NCI-H2029 treated with DMSO at 0.1 percent for 48 hours (cell line): Measurements from ENCODE around the gene KIFAP3.
"Not testable (repeated sequence)": the region's sequence is repeated elsewhere in the genome, so short reads cannot be mapped to it uniquely, and the experiment has no call there.

ENCODE experiments used
- DNase-seq: peaks from one replicate; lab custom pipeline; 2025; lab: John Stamatoyannopoulos, UW

Gene KIFAP3

DNA sequence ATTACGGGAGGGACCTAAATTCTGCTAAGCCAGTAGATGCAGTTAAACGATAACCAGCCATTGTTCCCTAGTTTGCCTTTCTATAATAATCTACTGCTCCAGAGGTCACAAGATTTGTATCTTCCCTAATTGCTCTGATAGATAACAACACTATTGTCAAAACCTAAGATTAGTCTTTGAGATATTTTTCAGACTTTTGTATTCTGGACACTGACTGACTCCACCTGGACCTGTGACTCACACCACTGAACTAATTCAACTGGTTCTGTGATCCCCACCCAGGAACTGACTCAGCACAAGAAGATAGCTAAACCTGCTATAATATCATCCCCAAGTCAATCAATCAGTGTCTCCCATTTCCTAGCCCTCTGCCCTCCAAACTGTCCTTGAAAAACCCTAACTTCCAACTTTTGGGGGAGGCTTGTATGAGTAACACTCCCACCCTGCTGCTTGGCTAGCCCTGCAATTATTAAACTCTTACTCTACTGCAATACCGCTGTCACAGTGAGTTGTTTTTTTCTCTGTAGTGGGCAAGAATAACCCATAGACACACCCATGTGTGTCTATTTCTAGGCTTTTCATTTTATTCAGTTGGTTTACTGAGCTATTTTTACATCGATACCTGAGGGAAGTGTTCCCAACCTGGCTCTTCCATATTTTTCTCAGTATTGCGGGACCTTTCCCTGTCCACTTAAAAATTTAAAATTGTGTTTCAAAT lies 11.2 kb downstream of the KIFAP3 start:
- DNase-seq = no peak

GRCh38 chr1:170061676-170062075 lies 12.8 kb downstream of the KIFAP3 start:
- DNase-seq = not testable (repeated sequence)

- DNase-seq = not testable (repeated sequence)
These were observed 14.4 kb downstream of the KIFAP3 start for GRCh38 chr1:170060015-170060520.

GRCh38 chr1:170049176-170049800 lies 25.2 kb downstream of the KIFAP3 start:
- DNase-seq = no peak

DNA sequence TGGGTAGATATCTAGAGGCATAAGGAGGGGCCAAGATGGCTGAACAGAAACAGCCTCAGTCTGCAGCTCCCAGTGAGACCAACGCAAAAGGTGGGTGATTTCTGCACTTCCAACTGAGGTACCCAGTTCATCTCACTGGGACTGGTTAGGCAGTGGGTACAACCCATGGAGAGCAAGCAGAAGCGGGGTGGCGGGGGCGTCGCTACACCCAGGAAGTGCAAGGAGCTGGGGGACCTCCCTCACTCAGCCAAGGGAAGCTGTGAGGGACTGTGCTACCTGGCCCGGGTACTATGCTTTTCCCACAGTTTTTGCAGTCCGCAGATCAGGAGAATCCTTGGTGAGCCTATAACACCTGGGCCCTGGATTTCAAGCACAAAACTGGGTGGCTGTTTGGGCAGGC lies 26.0 kb downstream of the KIFAP3 start:
- DNase-seq = no peak

GRCh38 chr1:170044187-170044586 lies 30.3 kb downstream of the KIFAP3 start:
- DNase-seq = no peak

DNA sequence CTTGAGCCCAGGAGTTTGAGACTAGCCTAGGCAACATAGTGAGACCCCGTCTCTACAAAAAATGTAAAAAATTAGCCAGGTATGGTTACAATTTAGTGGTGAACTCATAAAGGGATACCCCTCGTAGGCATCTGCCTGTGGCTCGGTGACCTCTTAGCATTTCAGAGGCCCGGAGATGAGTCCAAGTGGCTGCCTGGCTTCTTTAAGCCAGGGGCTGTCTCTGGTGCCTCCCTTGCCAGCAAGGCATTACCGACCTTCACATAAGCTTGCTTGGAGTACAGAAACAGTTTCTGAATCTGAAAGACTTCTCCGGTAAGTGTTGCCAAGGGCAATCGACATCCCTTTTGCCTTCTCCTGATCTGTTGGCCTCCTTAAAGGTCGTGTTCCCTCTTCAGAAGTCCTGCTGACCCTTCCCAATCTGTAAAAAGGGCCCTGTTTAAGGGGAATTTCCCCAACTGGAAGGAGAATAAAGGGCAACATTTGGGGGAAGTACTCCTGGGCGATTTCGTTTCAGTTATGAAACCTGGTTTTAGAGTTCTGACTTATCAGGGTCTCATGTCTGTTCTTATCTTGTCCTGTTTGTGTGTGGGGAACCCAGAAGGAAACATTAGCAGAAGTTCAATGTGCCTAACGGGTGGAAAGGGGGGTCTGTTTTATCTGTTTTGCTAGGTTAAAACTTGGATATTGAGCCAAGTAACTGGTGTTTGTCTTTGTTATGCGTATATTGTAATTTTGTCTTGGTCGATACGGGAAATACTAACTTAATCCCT lies 32.9 kb downstream of the KIFAP3 start:
- DNase-seq = no peak

DNA sequence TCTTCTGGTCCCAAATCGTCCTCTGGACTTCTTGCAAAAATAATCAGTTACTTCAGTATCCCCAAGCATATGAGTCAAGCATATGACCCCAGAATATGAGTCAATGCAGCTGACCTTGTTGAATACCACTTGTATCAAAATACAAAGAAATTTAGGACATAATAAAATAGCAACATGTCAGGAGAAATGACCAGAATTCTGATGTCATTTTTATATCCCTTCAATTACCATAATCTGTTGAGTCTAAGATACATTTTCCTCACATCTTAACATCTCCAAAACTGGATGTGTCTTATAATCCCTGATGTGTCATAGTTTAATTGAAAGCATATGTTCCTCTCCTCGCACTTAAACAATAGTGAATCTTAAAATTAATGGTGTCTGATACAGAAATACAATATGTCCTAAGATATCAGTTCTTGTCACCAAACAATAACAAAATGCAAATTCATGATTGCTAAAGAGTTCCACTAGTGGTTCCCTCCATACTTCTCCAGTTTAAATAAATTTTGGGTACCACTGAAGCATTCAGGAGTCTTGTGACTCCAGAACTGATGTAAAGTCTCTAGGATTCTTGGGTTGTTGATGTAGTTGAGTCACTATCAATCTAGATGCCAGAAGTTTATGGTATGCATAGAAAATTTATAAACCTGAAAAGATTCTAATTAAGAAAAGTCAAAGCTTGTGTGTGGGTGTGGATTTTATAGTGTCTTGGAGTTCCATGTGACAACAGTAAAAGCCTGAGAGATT lies 41.8 kb downstream of the KIFAP3 start:
- no peak for DNase-seq

DNA sequence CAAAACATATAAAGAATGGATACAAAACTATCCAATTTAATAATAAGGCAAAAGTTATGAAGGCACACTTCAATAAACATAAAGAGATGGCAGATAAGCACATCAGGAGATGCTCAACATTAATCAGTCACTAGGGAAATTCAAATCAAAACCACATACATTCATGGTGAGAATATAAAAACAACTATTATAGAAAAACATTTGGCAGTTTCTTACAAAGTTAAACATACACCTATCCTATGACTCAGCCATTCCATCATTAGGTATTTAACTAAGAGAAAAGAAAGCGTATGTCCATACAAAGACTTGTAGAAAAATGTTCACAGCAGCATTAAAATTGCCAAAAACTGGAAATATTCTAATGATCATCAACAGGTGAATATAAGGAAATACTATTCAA lies 44.3 kb downstream of the KIFAP3 start:
- DNase-seq = no peak

- DNase-seq = no peak
These were observed 46.7 kb downstream of the KIFAP3 start for GRCh38 chr1:170027760-170028159.

DNA sequence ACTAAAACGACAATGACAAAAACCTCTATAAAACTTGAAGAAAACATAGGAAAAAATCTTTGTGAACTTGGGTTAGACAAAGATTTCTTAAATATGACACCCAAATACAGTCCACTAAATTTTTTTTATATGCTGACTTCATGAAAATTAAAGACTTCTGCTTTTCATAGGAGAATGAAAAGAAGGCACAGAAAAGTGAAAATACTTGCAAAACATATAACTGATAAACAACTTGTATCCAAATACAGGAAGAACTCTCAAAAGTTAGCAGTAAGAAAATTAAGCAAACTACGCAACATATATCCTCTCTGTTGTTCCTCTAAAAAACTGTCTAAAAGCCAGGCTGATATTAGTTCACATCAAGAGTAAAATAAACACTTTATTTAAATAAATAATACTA lies 53.6 kb downstream of the KIFAP3 start:
- DNase-seq = no peak

- DNase-seq = no peak
These were observed 57.0 kb downstream of the KIFAP3 start for GRCh38 chr1:170017478-170017877.

GRCh38 chr1:170012920-170013319 lies 61.6 kb downstream of the KIFAP3 start:
- no peak for DNase-seq

GRCh38 chr1:170010443-170010842 lies 64.1 kb downstream of the KIFAP3 start:
- DNase-seq = no peak

DNA sequence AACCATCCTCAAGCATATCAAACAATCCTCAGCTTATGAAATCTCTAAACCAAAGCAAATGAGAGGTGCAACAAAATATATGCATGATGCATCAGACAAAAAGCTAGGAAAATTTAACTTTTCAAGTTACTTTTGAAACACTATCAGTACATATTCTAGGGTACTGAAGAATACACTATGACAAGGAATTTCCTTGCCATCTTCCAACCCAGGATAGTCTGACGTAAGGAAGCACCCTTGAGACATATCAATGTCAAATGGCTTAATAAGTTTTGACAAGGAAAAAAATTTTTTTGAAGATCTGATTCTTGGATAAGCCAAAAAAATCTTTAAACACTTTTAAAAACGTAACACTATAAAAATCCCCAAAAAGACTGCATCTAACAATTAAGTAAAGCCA lies 64.9 kb downstream of the KIFAP3 start:
- DNase-seq = no peak

DNA sequence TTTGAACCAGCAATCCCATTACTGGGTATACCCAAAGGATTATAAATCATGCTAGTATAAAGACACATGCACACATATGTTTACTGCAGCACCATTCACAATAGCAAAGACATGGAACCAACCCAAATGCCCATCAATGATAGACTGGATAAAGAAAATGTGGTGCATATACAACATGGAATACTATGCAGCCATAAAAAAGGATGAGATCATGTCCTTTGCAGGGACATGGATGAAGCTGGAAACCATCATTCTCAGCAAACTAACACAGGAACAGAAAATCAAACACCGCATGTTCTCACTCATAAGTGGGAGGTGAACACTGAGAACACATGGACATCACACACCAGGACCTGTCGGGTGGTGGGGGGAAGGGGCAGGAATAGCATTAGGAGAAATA lies 65.8 kb downstream of the KIFAP3 start:
- not testable (repeated sequence) for DNase-seq

- DNase-seq = not testable (repeated sequence)
These were observed 71.1 kb downstream of the KIFAP3 start for GRCh38 chr1:170003270-170003835.

DNA sequence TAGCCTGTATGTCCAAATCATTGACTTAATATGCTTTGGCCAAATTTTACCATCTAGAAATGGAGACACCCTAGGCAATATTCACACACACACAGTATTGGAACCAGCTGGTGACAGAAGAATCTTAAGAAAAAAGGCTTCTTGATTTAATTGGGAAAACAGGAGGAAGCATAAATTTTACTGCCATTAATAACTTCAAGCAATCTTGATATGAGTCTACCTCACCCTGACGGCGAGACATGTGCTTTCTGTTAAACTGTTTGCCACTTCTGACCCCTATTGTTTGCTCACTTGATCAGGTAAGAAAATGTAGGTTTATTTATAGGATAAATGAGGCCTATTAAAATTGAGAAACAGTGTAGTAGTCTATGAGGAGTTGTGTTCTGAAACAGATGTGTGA lies 73.2 kb downstream of the KIFAP3 start:
- no peak for DNase-seq

GRCh38 chr1:169999761-170000160 lies 74.7 kb downstream of the KIFAP3 start:
- no peak for DNase-seq

DNA sequence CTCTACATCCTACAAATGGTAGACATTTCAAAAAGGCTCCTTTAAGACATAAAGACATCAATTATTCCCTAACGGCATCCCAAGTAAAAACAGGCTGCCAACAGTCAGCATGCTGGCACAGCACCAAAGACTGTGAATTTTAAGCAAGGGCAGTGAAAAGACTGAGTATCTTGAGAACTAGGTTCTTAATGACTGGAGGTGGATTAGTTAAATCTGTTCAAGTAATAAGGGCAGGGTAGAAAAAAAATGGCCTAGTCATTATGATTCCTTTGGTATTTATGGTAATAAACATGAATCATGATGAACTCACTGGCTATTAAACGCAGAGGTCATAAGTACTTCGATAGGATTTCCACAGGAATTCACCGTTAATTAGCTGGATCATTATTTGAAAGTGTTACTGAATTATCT lies 75.2 kb downstream of the KIFAP3 start:
- DNase-seq = no peak

- no peak for DNase-seq
These were observed 78.5 kb downstream of the KIFAP3 start for GRCh38 chr1:169995993-169996392.

DNA sequence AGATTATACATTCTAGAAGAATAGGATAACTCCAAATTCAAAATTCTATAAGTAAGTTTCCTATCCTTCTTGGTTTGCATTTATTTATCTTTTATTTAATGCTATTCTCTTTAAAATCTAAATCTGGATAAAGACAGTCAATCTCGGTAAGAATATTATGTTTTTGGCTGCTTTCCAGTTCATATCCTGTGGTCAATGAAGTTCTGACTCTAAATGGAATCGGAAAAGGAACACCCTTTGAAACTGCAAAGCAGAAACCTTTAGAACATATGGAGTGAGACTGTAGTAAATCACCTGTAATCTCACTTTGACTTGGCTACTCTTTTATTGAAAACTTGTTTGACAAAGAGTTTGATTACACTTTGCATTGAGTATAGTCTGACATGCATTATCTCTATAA lies 85.2 kb downstream of the KIFAP3 start:
- no peak for DNase-seq
